Measurements from ENCODE around the gene CEACAM5. TPM values are rescaled to one million over a fixed set of nuclear protein-coding genes. Genes with fewer than 3 reads are reported as not detected.
"Not testable (repeated sequence)": the region's sequence is repeated elsewhere in the genome, so short reads cannot be mapped to it uniquely, and the experiment has no call there.

Gene CEACAM5
- total RNA-seq, 4 donors from 2014 or later: 4.1 to 19.6 (median 14.0) TPM

DNA sequence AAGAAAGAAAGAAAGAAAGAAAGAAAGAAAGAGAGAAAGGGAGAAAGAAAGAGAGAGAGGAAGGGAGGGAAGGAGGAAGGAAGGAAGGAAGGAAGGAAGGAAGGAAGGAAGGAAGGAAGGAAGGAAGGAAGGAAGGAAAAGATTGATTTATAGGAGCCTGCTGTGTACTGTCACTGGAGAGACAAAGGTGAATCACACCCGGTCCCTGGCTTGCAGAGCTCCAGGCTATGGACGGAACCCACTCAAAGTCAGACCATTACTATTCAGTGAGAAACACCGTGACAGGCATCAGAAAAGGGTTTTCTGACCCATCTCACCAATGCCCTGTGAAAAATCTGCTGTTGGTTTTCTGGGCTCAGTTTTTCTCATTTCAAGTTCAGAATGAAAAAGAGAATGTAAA is 39.6 kb downstream of the CEACAM5 start:
- TF ChIP-seq, protein P1, sequence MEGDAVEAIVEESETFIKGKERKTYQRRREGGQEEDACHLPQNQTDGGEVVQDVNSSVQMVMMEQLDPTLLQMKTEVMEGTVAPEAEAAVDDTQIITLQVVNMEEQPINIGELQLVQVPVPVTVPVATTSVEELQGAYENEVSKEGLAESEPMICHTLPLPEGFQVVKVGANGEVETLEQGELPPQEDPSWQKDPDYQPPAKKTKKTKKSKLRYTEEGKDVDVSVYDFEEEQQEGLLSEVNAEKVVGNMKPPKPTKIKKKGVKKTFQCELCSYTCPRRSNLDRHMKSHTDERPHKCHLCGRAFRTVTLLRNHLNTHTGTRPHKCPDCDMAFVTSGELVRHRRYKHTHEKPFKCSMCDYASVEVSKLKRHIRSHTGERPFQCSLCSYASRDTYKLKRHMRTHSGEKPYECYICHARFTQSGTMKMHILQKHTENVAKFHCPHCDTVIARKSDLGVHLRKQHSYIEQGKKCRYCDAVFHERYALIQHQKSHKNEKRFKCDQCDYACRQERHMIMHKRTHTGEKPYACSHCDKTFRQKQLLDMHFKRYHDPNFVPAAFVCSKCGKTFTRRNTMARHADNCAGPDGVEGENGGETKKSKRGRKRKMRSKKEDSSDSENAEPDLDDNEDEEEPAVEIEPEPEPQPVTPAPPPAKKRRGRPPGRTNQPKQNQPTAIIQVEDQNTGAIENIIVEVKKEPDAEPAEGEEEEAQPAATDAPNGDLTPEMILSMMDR (IDR thresholded peaks at IDR 0.05): no peak
- no peak for TF ChIP-seq POLR2AphosphoS5 (IDR thresholded peaks at IDR 0.05)
- no peak for TF ChIP-seq EP300 (IDR thresholded peaks at IDR 0.05)
- no peak for TF ChIP-seq POLR2A (IDR thresholded peaks at IDR 0.05)
- H3K4me1 ChIP-seq: no peaks in the 10 kb centered on the region

DNA sequence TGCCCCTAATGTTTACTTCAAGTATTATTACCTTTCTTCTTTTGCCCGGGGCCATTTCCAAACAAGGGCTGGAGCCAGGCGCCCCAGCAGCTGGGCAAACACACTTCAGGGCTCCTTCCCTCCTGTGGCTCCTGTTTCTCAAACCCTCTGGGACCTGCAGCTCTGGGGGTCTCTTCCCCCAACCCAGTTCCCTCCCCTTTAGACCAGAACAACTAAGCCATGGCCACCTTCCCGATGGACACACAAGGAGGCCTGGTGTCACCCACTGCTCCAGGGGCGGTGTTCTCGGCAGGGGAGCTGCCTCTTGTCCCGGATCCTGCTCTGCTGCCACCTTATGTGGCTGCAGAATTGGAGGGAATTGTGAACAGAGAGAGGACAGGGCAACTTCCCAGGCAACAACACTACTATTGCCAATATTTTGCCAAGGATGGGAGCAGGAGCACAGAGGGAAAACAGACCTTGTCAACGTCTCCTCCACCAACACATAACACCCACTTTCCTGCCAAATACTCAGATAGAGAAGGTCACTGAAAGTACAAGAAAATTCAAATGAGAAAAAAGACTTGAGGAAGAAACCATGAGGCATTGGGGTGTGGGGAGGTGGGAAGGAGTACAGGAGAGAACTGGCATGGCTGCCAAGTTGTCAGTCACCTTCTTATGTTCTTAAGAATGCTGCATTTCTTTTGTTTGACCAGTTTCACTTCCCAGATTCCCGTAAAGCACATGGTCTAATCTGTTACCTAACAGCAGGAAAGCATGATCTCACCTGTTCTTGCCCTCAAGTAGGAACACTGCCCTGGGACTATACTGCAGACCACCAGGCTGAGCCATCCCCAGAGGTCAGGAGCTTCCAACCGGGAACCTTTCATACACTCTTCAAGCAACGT is 42.1 kb downstream of the CEACAM5 start:
- not testable (repeated sequence) for H3K36me3 ChIP-seq; H3K9me3 ChIP-seq; DNase-seq (ENCODE audit: low spot score in 2 of 2); H3K4me3 ChIP-seq; H3K27ac ChIP-seq; H3K4me1 ChIP-seq
- 54% methylated on average over 7 of the region's 10 CpGs for WGBS
- H3K27me3 ChIP-seq: peaks cover 32% of the 10 kb centered on the region

More for the DNA sequence above, 39.6 kb downstream of the CEACAM5 start:
- Histone ChIP-seq H3K27ac (no peak overlapping the region), H3K36me3 (no peaks in the 10 kb centered on the region), H3K9me3 (no peaks in the 10 kb centered on the region), H3K4me3 (no peak overlapping the region), H3K27me3 (peaks cover 35% of the 10 kb centered on the region)
- WGBS: 63% methylated on average over 3 of the region's 3 CpGs
- DNase-seq (ENCODE audit: low spot score in 2 of 2): no peak

DNA sequence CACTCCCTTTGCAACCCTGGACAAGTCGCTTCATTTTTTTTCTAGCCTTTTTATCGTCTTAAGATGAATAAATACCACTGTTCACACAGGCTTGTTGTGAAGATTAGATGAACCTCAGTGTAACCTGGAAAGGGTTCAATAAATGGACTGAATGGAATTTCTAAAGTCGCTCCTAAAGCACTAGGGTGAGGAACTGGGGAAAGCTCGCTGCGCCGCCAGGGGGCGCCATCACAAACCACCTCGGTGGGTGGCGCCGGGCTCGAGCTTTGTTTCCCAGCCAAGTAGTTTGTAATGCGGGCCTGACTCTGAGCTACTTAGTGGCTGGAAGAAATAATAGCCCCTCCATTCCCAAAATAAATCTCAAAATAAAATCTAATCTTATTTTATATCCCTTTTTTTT is 44.7 kb downstream of the CEACAM5 start:
- WGBS: 6% methylated on average over 12 of the region's 12 CpGs
- DNase-seq (ENCODE audit: low spot score in 2 of 2): no peak
- Histone ChIP-seq H3K27ac (no peak overlapping the region), H3K4me1 (no peaks in the 10 kb centered on the region), H3K4me3 (no peak overlapping the region), H3K36me3 (no peaks in the 10 kb centered on the region), H3K27me3 (peaks cover 23% of the 10 kb centered on the region), H3K9me3 (no peaks in the 10 kb centered on the region)
- TF ChIP-seq, protein P1 (IDR thresholded peaks at IDR 0.05): peak; percentile 36 to 67
- TF ChIP-seq POLR2AphosphoS5 (IDR thresholded peaks at IDR 0.05) (no peak), EP300 (IDR thresholded peaks at IDR 0.05) (no peak)

DNA sequence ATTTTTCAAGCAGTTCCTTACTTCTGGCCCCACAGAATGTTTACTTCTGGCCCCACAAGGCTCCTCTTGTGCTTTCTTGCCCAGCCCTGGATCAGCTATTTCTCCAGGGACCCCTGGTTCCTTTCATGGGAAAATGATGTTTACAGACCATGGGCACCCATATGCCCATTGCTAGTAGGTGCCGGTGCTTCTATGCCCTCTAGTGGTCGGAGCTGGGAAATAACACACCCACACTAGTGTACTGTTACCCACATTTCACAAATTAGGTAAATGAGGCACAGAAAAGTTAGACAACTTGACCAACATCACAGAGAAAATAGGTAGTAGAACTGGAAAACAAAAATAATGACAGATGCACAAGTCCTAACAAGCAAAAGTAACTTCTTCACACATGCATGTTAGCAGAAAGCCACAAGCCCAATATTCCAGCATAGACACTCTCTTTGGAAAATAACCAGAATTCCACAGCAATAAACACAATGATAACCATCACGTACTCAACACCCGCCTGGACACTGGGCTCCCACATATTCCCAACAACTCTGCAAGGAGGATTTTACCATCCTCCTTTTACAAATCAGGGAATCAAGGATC is 45.6 kb downstream of the CEACAM5 start:
- TF ChIP-seq EP300 (IDR thresholded peaks at IDR 0.05): no peak
- TF ChIP-seq, protein P1 (IDR thresholded peaks at IDR 0.05): peak in 1 of 2 donors; percentile 71
- no peaks in the 10 kb centered on the region for H3K9me3 ChIP-seq
- H3K36me3 ChIP-seq: no peaks in the 10 kb centered on the region
- no peak for DNase-seq (ENCODE audit: low spot score in 2 of 2)
- WGBS: 13% methylated on average over 4 of the region's 4 CpGs
- peaks cover 18% of the 10 kb centered on the region for H3K27me3 ChIP-seq
- H3K4me1 ChIP-seq: no peaks in the 10 kb centered on the region
- H3K4me3 ChIP-seq: no peak overlapping the region
- H3K27ac ChIP-seq: no peak overlapping the region

DNA sequence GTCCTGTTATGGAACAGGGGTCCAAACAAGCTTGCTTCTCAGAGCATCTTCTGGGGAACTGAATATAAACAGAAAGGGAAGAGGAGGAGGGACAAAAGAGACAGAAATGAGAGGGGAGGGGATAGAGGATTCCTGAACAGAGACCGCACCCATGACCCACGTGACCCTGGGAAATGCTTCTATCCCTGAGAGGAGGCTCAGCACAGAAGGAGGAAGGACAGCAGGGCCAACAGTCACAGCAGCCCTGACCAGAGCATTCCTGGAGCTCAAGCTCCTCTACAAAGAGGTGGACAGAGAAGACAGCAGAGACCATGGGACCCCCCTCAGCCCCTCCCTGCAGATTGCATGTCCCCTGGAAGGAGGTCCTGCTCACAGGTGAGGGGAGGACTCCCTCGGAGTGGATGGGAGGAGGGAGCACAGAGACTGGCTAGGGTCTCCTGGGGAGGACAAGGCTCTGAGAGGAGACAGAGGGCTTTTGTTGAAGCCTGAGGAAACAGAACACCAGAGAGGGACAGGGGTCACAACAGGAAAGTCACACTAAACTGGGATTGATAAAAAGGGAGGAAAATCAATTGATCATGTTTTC is 47.0 kb downstream of the CEACAM5 start, which contains the start of gene CEACAM6:
CEACAM6 (plus strand) TSS at position 203 of the 586 bp plus-strand sequence; CDS start at position 312, 109 bp downstream.
- 39% methylated on average over 3 of the region's 3 CpGs for WGBS
- Histone ChIP-seq H3K36me3 (no peaks in the 10 kb centered on the region), H3K4me3 (no peak within 1 kb of the TSS), H3K27ac (no peak within 1 kb of the TSS), H3K4me1 (no peaks in the 10 kb centered on the region), H3K9me3 (no peaks in the 10 kb centered on the region), H3K27me3 (peaks cover 31% of the 10 kb centered on the region)
- TF ChIP-seq POLR2A (IDR thresholded peaks at IDR 0.05): no peak
- TF ChIP-seq POLR2AphosphoS5 (IDR thresholded peaks at IDR 0.05): no peak
- TF ChIP-seq EP300 (IDR thresholded peaks at IDR 0.05): no peak
- TF ChIP-seq, protein P1 (IDR thresholded peaks at IDR 0.05): no peak
- DNase-seq (ENCODE audit: low spot score in 2 of 2): no peak
